GM21423 (cell line): ENCODE measurements around the gene TDO2.
"Not testable (repeated sequence)": the region's sequence is repeated elsewhere in the genome, so short reads cannot be mapped to it uniquely, and the experiment has no call there.

Experiments used
- ATAC-seq: cut with Tn5 transposase; IDR thresholded peaks from one replicate; pipeline ENCODE4 v1.9.1; 2021; ENCODE audit warnings: mild to moderate bottlenecking, moderate library complexity; ENCODE audit not compliant: unreplicated experiment

Gene TDO2

GRCh38 chr4:155903453-155903852 is at the start of gene TDO2:
Gene TDO2, plus strand, starts transcription at chr4:155903696. Its CDS starts 63 bp downstream, at chr4:155903759.
- no peak for ATAC-seq

DNA sequence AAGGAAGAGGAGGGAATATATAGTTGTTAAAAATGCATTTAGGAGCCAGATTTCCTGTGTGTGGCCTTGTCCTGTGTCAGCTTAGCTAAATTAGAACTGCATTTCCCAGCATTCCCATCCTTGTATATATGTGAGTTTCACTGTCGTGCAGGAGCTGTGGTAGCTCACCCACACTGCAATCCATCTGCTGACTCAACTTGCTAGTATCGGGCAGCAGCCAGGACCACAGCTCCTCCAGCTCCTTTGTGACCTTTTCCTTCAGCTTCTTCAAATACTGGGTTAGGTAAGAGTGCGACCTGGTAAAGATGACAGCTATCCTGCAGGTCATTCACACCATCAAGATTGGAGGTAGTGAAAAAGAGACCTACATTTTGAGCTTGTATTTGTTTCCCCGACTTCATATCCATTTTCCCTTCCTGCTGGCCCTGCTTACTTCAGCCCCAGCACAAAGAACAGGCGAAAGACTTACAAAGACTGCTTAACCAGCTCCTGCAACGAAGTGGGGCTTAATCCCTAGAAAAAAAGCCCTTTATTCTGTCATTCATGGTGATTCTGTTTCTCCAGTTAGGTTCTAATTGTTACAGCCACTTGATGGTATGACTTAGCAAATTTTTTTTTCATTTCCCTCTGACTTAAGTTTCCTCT is 48.8 kb upstream of the TDO2 start:
- no peak for ATAC-seq

DNA sequence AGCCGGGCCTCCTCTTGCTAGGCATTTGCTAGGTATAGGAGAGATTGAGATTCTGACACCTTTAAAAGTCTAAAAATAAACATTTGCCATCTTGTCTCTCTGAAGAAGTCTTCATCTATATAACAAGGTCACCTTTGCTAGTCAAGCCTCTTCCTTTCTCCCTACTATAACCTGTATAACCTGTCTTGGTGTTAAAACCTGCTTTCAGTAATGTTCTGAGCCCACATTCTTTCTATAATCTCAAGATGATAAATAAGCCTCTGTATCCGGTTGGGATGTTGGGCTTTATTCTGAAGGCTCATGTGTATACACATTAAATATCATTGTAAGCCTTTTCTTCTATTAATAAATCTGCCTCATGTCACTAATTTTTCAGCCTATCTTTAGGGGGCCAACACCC is 47.6 kb upstream of the TDO2 start:
- ATAC-seq = no peak

DNA sequence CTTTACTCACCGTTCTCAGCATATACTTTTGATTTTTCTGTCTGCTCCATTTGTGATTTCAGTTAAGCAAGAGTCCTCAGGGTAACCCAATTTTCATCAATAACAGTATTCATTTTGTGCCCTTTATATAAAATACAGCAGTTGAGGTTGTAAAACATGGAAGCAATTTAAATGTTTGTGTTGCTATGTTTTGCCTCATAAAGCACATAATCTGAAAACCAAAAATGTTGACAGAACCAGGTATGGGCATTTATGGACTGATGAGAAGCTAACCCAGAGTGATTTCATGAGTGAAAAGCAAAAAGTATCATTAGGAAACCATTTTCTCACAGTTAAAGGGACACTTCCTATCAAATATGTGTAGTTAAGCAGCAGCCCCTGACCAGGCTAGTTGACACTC is 37.3 kb upstream of the TDO2 start, which contains the start of gene ASIC5:
TSS of gene ASIC5 (minus strand) at position 101 of the 400 bp plus-strand sequence. CDS start at position 50, 51 bp downstream.
- no peak for ATAC-seq

DNA sequence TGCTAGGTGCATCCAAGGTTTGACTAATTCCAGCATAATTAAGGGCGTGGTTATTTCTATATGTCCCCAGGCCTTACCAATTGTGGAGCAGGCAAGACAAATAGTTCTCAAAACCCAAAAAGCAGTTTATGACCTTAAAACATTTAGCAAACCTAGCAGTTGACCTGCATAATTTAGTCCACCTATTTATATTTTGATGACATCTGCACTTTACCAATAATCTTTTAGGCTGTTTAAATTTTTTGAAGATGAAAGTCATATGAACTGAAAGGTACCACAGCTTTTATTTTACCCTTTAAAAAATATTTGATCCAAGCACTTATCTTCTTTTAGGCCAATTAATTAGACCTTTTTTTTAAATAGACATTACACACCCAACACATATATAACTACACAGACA is 27.6 kb upstream of the TDO2 start:
- no peak for ATAC-seq

- ATAC-seq = no peak
Observed at GRCh38 chr4:155877971-155878370, 25.5 kb upstream of the TDO2 start.

DNA sequence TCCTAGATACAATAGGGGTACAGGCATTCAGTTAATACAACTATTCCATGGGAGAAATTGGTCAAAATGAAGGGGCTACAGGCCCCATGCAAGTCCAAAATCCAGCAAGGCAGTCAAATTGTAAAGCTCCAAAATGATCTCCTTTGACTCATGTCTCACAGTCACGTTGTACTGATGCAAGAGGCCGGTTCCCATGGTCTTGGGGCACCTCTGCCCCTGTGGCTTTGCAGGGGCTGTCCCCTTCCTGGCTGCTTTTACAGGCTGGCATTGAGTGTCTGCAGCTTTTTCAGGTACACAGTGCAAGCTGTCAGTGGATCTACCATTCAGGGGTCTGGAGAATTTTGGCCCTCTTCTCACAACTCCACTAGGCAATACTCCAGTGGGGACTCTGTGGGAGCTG is 24.9 kb upstream of the TDO2 start:
- ATAC-seq = no peak

DNA sequence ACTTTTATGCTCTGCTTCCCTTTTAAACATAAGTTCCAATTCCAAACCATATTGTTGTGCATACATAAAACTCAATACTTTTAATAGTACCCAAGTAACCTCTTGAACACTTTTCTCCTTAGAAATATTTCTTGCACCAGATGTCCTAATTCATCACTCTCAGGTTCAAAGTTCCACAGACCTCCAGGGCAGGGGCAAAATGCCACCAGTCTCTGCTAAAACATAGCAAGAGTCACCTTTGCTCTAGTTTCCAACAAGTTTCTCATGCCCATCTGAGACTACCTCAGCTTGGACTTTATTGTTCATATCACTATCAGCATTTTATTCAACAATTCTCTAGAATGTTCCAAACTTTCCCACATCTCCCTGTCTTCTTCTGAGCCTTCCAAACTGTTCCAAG is 23.7 kb upstream of the TDO2 start:
- ATAC-seq = no peak

GRCh38 chr4:155881555-155881954 is 21.9 kb upstream of the TDO2 start:
- ATAC-seq = peak; percentile 61

DNA sequence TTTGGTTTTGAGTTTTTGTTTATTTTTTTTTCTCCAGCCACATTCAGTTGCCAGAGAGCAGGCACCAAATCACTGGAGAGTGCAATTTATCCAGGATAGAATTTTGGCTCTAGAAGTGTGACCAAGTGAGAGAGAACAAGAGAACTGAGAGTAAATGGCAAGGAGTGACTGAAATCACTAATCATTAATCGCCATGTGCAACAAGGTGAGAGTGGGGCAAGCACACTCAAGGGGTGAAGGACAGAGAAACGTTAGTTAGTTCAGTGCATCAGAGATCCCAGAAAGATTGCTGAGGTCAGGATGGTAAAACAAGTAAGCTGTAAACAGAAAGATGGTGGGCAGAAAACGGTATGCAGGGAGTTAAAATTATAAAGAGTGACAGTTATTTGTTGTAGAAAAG is 19.6 kb upstream of the TDO2 start:
- ATAC-seq = no peak

DNA sequence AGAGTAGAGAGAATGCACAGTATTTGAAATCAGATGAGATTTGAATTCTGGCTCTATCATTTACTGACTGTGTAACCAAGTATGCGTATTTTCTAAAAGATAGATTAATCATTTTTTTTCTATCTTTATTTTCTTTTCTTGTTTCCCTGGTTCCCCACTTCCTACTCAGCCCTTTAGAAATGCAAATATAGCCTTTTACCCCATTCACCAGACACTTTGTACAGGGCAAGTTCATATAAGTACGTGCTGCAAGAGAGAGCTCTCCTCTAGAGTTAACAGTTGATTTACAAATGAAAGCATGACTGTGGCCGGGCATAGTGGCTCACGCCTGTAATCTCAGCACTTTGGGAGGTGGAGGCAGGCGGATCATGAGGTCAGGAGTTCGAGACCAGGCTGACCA is 17.8 kb upstream of the TDO2 start:
- no peak for ATAC-seq

- no peak for ATAC-seq
Observed at GRCh38 chr4:155887045-155887444, 16.5 kb upstream of the TDO2 start.

DNA sequence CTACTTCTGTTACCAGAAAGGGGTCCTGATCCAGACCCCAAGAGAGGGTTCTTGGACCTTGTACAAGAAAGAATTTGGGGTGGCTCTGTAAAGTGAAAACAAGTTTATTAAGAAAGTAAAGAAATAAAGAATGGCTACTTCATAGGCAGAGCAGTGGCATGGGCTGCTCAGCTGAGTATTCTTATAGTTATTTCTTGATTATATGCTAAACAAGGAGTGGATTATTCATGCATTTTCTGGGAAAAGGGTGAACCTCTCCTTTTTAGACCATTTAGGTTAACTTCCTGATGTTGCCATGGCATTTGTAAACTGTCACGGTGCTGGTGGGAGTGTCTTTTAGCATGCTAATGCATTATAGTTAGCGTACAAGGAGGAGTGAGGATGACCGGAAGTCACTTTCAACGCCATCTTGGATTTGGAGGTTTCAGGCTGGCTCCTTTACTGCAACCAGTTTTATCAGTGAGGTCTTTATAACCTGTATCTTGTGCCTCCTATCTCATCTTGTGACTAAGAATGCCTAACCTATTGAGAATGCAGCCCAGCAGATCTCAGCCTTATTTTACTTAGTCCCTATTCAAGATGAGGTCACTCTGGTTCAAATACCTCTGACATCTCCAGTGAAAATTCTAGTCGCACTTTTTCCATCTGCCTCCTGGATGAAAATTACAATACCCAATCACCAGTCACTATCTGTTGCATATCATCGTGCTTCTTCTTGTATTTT is 15.5 kb upstream of the TDO2 start:
- no peak for ATAC-seq

DNA sequence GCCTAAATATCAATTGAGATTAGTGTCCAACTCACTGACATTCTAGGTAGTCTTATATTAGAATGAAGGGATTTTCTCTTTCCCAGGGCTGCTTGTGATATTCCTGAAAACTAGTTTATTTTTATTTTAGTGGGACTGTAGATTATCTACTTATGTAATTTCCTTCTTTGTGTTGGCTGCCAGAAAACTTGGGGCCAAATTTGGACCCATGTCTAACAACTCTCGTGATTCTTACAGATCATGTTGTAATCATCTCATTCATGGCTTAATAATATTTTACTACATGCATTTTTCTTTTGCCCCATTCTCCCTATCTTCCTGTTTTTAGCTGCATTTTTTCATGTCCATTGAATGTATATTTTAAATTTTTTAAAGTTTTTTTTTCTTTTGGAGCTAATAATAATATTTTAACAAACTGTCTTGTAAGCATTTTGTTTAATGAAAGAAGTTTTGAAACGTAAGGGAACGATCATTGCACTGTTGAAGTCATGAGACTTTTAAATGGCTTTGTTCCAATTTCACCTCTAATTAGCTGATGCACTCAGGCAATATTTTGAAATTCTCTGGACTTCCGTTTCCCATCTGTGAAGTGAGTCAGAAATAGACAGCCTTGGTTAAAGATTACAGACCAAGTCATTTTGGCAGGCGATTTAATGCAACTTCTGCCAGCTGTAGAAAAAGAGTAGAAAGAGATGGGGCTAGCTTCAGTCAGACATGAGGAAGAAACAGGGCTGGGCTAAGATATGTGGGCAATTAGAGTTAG is 14.3 kb upstream of the TDO2 start:
- ATAC-seq = peak; percentile 99

DNA sequence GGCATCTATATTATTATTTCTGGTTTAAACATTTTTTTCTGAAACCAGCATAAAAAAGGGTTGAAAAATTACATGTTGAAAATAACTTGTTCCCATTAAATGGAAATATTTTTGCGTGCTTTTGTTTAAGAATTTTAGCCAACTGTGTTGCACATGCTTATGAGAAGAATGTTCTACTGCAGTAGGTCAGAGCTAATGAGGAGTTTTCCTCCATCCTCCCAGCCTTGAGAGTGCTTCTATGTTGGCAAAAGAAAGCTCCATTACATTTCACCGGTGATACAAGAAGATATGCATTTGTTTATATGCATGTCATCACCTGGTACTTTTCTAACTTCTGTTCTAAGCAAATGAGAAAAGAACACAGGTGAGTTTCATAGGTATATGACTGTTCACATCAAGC is 13.6 kb upstream of the TDO2 start:
- no peak for ATAC-seq

DNA sequence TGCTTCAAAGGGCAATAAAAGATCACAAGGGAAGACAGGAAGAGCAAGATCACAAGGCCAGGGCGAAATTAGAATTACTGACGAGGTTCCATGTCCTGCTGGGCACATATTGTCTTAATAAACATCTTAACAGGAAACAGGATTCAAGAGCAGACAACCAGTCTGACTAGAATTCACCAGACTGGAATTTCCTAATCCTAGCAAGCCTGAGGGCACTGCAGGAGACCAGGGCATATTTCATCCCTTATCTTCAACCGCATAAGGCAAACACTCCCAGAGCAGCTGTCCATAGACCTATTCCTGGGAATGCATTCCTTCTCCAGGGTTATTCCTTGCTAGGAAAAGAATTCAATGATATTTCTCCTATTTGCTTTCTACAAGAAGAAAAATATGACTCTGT is 12.4 kb upstream of the TDO2 start:
- no peak for ATAC-seq

GRCh38 chr4:155898371-155898770 is 5.1 kb upstream of the TDO2 start:
- ATAC-seq = not testable (repeated sequence)

- no peak for ATAC-seq
Observed at GRCh38 chr4:155899891-155900290, 3.6 kb upstream of the TDO2 start.

DNA sequence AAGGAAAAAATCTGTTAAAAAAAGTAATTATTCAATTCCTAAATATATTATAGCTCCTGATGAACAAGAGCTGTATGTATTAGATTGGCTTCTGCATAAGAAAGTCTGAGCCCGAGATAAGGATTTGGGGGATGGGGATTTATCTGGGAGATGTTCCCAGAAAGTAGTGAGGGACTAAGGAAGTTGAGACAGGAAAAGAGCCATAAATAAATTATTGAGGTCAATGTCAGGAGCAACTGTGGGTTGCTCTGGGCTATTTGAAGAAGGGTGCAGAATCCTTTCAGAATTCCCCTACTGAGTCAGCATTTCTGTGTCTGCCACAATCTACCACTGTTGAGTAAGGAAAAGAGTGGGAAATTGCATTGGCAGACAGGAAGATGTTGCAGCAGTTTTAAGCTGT is 3.1 kb upstream of the TDO2 start:
- no peak for ATAC-seq

- ATAC-seq = no peak
Observed at GRCh38 chr4:155901013-155901412, 2.5 kb upstream of the TDO2 start.

DNA sequence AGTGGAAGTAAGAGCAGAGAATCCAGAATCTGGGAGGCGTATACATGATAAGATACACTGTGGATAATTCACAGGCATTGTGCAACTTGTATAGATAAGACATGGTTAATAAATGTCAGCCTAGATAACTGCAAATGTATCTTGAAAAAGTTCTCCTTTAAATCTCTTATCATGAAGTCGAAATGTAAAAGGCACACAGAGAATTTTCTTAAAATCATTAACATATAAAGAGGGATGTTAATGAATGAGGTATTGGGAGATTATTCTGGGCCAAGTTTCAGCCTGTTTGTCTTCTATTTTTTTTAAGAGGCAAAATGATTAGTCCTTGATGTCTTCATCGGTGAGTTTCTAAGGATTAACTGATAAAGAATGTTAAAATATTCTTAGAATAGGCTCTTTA is 835 bp downstream of the TDO2 start:
- ATAC-seq = no peak
